Head of caudate nucleus (tissue), 42 donors: ENCODE results near the gene MARK3.

ENCODE experiments used
- DNase-seq, 42 donors: peaks; one replicate each; pipeline versions ENCODE4 v3.0.0 to v3.0.0-alpha.2; 2020 to 2021; ENCODE audit warnings: mixed read lengths in 7 of 42
- intact Hi-C: fragments of 100-400 bp; cut with DNase I; formaldehyde crosslinking; loops from one replicate; pipeline ENCODE4 v1.15.0; 2022

The MARK3 gene

DNA sequence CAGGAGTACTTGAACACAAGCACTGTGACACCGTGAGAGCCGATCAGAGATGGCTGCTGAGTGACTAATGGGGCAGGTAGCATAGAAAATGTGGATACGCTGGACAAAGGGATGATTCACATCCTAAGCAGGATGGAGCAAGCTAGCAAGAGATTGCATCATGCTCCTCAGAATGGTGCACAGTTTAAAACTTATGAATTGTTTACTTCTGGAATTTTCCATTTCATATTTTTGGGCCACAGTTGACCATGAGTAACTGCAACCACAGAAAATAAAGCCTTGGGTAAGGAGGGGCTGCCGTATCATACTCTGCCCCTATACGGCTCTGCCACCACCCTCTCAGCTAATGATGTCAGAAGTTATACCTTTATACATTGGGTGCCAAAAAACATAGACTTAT is 23.3 kb upstream of the MARK3 start:
- DNase-seq, result no peak
- intact Hi-C loops, result no loop called here

DNA sequence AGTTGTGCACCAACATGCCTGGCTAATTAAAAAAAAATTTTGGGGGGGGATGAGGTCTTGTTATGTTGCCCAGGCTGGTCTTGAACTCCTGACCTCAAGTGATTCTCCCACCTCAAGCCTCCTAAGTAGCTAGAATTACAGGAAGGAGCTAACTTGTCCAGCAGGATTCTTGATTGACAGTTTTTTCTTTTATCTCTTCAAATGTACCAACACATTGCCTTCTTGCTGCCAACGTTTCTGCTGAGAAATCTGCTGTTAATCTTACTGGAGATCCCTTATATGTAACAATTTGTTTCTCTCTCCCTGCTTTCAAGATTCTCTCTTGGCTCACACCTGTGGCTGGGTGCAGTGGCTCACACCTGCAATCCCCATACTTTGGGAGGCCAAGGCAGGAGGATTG is 22.4 kb upstream of the MARK3 start:
- DNase-seq, result no peak
- intact Hi-C loops, result no loop called here

GRCh38 chr14:103366741-103367140 is 18.5 kb upstream of the MARK3 start:
- intact Hi-C loops, result no loop called here
- DNase-seq, result no peak

DNA sequence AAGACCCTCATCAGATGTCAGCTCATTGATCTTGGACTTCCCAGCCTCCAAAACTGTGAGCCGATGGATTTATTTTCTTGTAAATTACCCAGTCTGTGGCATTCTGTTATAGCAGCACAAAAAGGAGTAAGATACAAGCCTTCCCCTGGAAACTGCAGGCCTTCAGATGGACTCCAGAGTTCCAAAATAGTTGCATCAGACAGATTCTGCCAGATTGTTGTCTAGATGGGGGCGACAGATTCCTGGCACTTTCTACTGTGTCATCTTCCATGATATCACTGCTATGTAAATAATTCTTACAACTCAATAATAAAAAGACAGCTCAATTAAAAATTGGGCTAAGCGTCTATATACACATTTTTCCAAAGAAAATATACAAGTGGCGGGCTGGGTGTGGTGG is 17.2 kb upstream of the MARK3 start:
- intact Hi-C loops, result no loop called here
- DNase-seq, result no peak

GRCh38 chr14:103370087-103370486 is 15.1 kb upstream of the MARK3 start:
- DNase-seq, result no peak
- intact Hi-C loops, result no loop called here

DNA sequence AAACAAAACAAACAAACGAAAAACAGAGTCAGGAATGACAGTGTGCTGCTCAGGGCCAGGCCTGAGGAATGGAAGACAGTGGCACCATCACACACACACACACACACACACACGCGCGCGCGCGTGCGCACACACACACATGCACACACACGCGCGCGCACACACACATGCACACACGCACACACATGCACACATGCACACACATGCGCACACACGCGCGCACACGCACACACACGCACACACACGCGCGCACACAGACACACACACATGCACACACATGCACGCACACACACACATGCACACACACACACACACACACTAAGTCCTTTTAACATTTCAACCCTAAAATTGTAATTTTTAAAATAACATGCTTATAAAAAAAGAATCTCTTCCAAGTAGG is 13.2 kb upstream of the MARK3 start:
- no peak for DNase-seq
- intact Hi-C loops, result no loop called here

- peak in 2 of 42 donors; percentile 21 to 42 for DNase-seq
- intact Hi-C loops, result no loop called here
Measured at GRCh38 chr14:103372552-103373304, 12.5 kb upstream of the MARK3 start.

GRCh38 chr14:103374121-103374520 is 11.1 kb upstream of the MARK3 start:
- intact Hi-C loops, result no loop called here
- DNase-seq, result no peak

GRCh38 chr14:103377522-103378037 is 7.6 kb upstream of the MARK3 start:
- intact Hi-C loops, result no loop called here
- peak in 1 of 42 donors; percentile 18 for DNase-seq

DNA sequence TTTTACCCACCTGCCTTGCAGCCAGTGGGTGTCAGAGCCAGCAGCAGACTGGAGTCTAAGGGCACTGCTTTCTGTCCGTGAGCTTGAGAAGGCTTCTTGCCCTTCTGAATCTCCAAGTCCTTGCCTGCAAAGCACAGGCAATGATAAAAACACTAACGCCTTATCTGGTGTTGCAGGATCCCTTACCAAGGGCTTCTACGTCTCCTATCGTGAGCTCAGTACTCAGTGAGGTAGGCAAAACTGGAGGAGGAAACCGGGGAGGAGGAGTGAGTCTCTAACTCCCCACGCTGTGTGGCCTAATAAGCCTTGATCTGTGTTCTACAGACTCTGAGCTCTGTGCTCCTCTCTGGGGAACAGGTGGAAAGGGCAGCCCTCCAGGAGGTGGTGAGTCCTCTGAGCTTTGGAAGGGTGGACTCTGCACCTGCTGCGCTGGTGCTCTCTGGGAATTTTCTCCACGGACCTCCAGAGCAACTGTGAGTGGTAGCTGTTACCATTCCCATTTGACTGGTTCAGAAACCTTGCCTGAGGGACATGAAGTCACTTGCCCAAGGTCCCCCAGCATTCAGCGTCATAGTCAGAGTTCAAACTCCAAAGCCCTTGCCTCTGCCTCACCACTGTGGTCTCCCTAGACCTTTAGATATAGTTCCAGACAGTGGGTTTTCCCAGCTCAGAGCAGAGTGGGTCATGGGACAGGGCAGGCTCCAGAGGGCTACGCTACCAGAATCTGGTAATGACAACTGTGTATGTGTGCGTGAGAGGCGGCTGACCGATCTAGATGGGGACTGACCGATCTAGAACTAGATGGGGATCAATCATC is 7.0 kb upstream of the MARK3 start:
- intact Hi-C loops, result no loop called here
- DNase-seq, result peak in 9 of 42 donors; percentile 5 to 60 (median 35)

DNA sequence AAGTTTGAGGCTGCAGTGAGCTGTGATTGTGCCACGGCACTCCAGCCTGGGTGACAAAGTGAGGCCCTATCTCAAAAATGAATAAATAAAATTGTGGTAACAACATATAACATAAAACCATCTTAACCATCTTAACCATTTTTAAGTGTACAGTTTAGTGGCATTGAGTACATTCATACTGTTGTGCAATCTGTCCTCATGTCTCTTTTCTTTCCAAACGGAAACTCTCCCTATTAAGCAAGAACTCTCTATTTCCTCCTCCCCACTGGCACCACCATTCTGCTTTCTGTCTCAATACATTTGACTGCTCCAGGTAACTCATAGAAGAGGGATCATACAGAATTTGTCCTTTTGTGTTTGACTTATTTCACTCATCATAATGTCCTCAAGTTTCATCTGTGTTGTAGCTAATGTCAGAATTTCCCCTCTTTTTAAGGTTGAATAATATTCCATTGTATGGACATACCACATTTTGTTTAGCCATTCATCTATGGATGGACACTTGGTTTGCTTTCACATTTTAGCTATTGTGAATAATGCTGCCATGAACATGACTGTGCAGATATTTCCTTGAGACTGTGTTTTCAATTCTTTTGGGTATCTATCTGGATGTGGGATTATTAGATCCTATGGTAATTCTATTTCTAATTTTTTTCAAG is 4.4 kb upstream of the MARK3 start:
- intact Hi-C loops, result no loop called here
- DNase-seq, result no peak

- intact Hi-C loops, result no loop called here
- DNase-seq, result peak in 2 of 42 donors; percentile 16 to 39
Measured at GRCh38 chr14:103382376-103382775, 2.8 kb upstream of the MARK3 start.

GRCh38 chr14:103384450-103385151 is 614 bp upstream of the MARK3 start:
- intact Hi-C loops, result loop anchor here (2.0 kb wide), 1 partner anchor 50 kb away; the partner anchor contains the start of gene EIF5
- peak in 4 of 42 donors; percentile 10 to 28 (median 12) for DNase-seq

DNA sequence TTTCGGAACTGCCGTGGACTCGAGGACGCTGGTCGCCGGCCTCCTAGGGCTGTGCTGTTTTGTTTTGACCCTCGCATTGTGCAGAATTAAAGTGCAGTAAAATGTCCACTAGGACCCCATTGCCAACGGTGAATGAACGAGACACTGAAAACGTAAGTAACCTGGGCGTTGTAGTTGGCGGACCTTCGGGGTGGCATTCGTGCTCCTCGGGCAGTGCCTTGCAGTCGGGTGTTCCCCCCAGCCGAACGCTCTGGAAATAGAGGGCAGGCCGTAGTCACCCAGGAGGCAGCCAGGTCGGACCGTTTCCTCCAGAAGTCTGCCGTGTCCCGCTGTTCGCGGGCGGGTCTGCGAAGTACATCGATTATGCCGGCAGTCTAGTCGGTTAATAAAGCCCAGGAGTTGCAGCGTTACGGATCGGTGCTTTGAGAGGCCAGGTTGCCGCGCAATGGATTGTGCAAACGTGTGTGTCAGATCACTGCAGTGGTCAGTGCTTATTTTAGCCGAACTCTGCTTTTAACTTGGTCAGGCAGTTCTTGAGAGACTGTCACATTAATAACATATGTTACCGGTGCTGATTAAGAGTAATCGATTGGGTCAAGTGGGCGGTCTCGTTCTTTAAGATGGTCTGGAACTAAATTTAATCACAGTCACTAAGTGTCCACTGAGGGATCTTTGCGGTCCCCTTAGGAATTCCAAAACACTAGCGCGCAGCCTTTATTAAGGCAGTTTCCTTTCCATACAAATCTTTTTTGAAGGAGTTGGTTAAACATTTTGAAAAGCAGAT is 906 bp downstream of the MARK3 start:
- DNase-seq, result peak in 35 of 42 donors; percentile 12 to 66 (median 37)
- intact Hi-C loops, result loop anchor here (2.0 kb wide), 1 partner anchor 51 kb away; the partner anchor contains the start of gene EIF5

DNA sequence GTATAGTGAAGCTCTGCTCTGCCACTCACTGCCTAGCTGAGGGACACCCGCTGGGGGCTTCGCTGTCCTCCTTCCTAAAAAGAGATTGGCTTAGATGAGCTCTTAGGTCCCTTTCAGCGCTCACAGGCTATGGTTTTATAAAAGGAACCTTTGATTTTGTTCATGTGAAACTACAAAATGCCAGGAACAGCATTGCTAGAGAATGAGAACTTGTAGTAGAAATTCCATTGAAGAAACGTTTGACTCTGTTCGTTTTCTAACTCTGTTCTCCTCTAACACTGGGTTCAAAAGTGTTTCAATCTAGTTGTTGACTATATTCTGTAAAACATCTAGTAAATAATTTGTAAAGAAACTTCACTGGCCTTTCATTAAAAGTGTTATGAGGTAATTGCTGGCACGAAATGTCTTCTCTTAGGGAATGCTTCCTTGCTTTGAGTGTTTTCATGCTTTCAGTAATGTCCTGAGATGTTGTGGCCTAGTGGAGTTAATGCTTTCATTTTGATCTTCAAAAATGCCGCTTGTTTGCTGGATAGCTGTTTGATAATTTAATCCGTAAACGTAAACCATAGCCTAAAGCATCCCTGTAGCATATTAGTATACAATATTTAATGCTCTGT is 1.6 kb downstream of the MARK3 start:
- intact Hi-C loops, result no loop called here
- peak in 1 of 42 donors; percentile 42 for DNase-seq

GRCh38 chr14:103388664-103389063 is 3.4 kb downstream of the MARK3 start:
- no peak for DNase-seq
- intact Hi-C loops, result no loop called here

DNA sequence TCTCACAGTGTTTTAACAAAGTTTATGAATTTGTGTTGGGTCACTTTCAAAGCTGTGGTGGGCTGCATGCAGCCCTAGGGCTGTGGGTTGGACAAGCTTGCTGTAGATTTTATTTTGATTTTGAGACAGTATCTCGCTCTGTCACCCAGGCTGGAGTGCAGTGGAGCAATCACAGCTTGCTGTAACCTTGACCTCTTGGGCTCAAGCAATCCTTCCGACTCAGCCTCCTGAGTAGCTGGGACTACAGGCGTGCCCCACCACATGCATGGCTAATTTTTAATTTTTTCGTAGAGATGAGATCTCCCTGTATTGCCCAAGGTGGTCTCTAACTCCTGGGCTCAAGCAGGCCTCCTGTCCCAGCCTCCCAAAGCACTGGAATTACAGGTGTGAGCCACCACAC is 5.4 kb downstream of the MARK3 start:
- no peak for DNase-seq
- intact Hi-C loops, result no loop called here

DNA sequence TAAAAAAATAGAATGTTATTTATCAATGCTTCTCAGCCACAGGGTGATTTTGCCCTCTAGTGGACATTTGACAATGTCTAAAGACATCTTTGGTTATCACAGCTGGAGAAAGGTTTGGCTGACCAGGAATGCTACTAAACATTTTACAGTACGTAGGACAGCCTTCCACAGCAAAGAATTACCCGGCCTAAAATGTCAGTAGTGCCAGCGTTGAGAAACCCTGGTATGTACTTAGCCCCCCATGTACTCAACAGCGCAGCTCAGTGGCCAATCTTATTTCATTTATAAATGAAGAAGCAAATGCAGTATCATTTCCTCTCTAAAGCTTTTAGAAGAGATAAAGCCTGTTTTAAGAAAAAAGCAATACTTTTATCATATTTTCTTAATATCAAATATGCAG is 5.8 kb downstream of the MARK3 start:
- peak in 15 of 42 donors; percentile 25 to 66 (median 38) for DNase-seq
- intact Hi-C loops, result no loop called here
